Epithelial cell of proximal tubule (primary cell): ENCODE data around the gene BRD3OS. TPM values are rescaled to one million over a fixed set of nuclear protein-coding genes. Genes with fewer than 3 reads are reported as not detected.

Source experiments
- DNase-seq: peaks from one replicate; pipeline ENCODE4 v3.0.0-alpha.2; 2011; ENCODE audit warnings: low read depth
- H3K4me3 ChIP-seq: 2 replicates; pipeline ENCODE4 v1.5.1; 2011; ENCODE audit warnings: low read depth, mild to moderate bottlenecking, low read length
- total RNA-seq: library from RNA; depleted of rRNA; stranded (reverse); fragments of >200 nt; gene quantifications from 2 replicates; pipeline ENCODE4 v1.2.3, GENCODE V29; 2015
- TF ChIP-seq, protein P1 (sequence below): conservative IDR thresholded peaks from 2 replicates; pipeline ENCODE4 v1.5.1; 2012; ENCODE audit warnings: low read depth, mild to moderate bottlenecking, low read length

Gene BRD3OS
- total RNA-seq, 1 donor from 2014 or later, result 22.7 TPM

DNA sequence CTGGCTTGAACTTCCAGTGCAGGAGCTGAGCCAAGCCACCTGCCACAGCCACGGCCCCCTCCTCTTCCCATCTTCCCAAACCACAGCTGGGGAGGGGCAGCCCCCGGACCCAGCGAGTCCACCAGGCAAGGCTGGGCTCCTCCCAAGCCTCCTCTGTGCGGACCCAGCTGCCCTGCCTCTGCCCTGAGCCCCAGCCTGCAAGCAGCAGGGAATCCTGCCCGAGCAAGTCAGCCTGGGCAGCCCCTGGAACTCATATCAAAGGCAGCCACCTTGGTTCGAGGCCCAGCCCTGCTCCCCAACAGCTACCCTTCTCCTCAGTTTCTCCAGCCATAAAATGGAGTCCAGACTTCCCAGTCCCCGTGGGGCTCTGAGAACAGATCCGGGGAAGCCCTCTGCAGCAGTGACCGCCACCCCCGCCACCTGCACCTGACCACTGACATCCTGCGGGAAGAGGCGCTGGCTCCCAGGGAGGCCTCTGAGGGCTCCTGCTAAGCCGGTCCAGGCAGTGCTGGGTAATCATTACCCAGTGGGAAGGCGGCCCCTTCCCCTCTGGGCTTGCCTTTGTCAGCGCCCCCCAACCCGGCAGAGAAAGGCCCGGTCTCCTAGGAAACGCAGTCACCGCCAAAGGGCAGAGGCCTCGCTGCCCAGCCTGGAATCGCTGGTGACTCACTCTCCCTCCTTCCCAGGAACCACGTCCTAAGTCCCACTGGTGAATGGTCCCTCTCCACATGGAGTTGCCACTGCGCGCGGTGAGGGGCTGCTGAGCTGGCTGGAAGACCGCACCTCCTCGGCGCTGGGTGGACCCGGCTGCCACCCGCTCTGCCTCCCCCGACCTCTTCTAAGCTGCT lies 34.7 kb upstream of the BRD3OS start:
- peak; percentile 69 for DNase-seq
- TF ChIP-seq, protein P1, sequence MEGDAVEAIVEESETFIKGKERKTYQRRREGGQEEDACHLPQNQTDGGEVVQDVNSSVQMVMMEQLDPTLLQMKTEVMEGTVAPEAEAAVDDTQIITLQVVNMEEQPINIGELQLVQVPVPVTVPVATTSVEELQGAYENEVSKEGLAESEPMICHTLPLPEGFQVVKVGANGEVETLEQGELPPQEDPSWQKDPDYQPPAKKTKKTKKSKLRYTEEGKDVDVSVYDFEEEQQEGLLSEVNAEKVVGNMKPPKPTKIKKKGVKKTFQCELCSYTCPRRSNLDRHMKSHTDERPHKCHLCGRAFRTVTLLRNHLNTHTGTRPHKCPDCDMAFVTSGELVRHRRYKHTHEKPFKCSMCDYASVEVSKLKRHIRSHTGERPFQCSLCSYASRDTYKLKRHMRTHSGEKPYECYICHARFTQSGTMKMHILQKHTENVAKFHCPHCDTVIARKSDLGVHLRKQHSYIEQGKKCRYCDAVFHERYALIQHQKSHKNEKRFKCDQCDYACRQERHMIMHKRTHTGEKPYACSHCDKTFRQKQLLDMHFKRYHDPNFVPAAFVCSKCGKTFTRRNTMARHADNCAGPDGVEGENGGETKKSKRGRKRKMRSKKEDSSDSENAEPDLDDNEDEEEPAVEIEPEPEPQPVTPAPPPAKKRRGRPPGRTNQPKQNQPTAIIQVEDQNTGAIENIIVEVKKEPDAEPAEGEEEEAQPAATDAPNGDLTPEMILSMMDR, result no peak
- H3K4me3 ChIP-seq, result peak overlapping the region; percentile 88

DNA sequence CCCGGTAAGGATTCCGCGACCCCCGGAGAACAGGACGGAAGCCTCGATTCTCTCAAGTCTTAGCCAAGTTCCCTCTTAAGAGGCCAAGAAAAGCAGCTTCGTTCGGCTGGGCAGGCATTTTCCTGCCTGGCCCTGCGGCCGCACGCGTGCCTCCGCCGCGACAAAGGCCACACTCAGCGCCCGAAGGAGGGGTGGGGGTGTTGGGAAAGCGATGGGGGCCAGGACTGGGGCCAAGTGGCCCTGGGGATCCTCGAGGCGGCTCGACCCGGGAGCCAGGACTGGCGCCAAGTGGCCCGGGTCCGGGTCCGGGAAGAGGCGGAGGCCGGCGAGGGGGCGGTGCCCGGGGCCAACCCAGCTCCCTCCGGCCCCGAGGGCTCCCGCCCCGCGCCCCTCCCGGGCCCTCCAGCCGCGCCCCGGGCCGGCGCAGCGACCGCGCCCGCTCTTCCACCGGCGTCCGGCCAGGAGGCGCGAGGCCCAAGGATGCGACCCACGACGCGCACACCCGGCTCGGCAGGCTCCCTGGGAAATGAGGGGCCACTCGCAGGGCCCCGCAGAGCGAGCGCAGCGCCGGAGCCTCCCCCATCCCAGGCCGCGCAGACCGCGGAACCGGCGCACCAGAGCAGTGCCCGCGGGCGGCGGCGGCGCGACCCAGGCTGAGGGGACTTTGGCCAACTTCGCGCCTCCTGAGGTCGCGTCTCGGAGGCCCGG lies 33.9 kb upstream of the BRD3OS start:
- DNase-seq, result no peak
- peak overlapping the region; percentile 88 for H3K4me3 ChIP-seq
- TF ChIP-seq, protein P1, result no peak

DNA sequence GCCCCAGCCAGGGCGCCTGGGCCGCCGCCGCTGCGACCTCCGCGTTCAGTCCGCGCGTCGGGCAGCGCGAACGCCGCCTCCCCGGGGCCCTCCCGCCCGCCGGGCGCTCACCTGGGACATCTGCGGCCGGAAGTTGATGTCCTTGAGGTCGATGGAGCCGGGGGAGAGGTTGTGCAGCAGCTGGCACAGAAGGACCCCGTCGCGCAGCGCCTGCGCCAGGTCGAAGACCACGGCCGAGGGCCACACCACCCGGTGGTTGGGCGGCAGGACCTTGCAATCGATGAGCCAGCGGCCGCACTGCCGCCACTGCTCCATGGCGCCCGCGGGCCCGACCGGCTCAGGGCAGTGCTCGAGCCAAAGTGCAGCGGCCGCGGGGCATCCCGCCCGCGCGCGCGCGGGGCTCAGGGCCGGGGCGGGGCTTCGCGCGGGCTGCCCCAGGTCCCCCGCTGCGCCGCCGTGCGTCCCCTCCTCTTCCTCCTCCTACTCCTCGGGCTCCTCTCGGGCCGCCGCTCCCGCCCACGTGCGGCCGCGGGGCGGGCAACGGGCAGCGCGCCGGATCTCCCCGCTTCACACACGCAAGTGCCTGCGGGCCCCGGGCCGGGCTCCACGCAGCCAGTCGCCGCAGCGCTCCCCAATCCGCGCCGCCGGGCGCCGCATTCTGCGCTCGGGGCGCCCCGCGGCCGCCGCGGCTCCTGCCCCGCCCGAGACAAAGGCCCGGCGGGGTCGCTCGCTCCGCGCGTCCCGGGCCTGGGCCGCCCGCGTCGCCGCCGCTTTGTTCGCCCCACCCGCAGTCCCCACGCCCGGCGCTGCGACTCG lies 33.1 kb upstream of the BRD3OS start, which contains the start of gene VAV2:
VAV2 (minus strand) TSS at position 361 of the 816 bp plus-strand sequence; CDS start at position 315, 46 bp downstream.
- H3K4me3 ChIP-seq, result peak within 1 kb of the TSS; percentile 88
- no peak for DNase-seq
- TF ChIP-seq, protein P1, result no peak

DNA sequence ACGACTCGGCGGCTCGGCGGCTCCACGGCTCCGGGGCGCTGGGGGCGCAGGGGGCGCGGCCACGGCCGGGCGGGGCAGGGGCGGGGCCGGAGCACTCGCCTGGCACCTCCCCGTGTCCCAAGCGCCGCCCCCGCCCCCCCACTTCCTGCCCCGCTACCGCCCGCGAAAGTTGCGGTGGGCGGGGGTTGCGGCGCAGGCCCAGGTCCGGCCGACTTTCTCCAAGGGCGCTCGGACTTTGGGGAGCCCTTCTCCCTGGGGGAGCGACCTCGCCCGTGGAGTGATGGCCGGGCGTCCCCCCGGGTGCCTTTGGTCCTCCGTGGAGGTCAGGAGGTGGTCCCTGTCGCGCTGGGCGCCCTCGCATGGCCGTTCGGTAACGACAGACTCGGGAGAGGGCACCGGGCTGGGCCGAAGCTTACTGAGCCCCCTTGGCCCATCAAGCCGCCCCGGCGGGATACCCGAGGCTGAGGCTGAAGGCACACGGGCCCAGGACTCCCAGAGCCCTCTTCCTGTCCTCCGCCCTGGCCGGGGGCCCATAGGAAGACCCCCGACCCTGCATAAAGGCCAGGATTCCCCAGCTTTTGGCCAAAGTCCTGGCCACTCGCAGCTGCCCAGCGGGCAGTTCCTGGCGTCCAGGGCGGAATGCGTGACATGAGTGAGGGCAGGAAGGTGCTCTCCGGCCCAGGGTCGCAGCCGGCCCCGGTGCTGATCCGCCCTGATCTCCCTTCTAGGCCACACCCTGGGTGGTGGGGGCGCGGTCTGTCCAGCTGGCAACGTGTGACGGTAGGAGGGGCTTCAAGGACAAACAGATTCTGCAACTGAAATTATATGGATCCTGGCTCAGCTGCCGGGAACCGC lies 32.3 kb upstream of the BRD3OS start:
- no peak for DNase-seq
- peak overlapping the region; percentile 88 for H3K4me3 ChIP-seq
- TF ChIP-seq, protein P1, result peak; percentile 45

DNA sequence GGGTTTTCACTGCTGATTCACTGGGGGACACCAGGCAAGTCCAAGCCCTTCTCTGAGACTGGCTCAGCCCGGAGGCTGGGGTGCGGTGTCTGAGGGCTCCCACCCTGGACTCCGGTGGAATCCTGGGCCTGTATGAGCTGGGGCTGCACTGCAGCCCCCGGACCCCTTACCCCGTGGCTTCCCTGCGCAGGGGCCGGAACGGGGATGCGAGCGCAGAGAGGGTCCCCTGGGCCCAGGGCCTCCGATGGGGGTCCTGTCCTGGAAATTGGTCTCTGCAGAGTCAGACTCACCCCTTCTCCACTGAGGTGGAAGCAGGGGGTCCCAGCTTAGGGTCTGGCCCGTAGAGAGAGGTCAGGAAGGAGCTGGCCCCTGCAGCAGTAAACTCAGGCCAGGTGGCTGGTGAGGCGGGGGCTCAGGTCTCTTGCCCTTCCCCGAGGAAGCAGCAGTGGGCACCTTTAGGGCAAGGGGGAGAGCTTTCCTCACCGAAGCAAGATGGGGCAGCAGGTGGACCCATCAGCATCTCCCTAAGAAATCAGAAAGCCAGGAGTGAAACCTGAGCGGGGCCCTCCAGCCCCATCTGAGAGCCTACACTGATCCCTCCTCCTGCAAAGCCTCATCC lies 31.5 kb upstream of the BRD3OS start:
- TF ChIP-seq, protein P1, result no peak
- DNase-seq, result no peak
- peak overlapping the region; percentile 88 for H3K4me3 ChIP-seq
